ENCODE measurements around the gene SEBOX.

Gene SEBOX

DNA sequence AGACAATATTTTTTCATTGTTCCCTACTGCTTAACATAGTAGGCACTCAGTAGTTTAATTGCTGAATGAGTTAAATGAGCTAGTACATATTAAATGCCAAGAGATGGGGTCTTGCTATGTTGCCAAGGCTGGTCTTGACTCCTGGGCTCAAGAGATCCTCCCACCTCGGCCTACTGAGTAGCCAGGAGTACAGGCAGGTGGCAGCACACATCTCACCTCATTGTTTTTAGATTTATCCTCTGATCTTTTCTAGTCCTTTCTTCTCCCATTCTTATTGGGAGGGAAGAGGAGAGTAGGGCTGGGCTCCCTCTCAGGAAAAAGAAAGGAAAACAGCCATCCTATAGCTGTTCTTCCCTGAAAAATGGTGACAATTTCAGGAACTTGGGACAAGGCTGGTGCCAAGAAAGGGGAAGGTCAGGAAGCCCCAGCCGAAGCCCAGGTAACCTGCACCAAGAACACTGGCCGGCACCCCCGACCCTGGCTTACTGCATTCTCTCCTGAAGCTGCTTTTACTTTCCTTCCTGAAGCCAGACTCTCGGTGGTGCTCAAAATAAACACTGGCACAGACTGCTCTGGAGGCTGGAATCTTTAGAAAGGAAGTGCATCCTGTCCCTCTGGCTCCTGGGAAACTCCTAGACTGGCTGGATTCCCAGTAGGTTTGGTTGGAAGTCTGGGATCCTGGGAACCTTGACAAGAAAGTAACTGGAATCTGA is 26.8 kb downstream of the SEBOX start:
- Histone ChIP-seq H3K27ac (ENCODE audit: extremely low read depth, low read depth, low read length) (no peak overlapping the region), H3K4me3 (ENCODE audit: low read depth, low read length) (no peak overlapping the region), H3K4me1 (ENCODE audit: control insufficient read depth, insufficient read depth, low read length) (peaks cover 14% of the 10 kb centered on the region), H3K9me3 (ENCODE audit: control insufficient read depth, insufficient read depth, low read depth, low read length) (no peaks in the 10 kb centered on the region), H3K36me3 (ENCODE audit: control insufficient read depth in 2 of 2, insufficient read depth in 1 of 2, low read length in 2 of 2) (peaks cover 5 to 42% of the 10 kb centered on the region in 2 experiments; a peak in 1 of 3 replicates)
- POLR2A ChIA-PET: interaction anchor here (1.0 to 1.6 kb wide), 3 partner anchors 9 to 19 kb away, joined by 3 to 8 read pairs (median 7); partner anchors contain the start of gene POLDIP2
- peak; percentile 57; the same call in 1 of the 2 replicates for TF ChIP-seq ZNF664 (tag by site-specific recombination; IDR thresholded peaks at IDR 0.05)
- no peak for TF ChIP-seq REPIN1 (tag by site-specific recombination; IDR thresholded peaks at IDR 0.05; ENCODE audit: low read depth)
- TF ChIP-seq, protein P1, sequence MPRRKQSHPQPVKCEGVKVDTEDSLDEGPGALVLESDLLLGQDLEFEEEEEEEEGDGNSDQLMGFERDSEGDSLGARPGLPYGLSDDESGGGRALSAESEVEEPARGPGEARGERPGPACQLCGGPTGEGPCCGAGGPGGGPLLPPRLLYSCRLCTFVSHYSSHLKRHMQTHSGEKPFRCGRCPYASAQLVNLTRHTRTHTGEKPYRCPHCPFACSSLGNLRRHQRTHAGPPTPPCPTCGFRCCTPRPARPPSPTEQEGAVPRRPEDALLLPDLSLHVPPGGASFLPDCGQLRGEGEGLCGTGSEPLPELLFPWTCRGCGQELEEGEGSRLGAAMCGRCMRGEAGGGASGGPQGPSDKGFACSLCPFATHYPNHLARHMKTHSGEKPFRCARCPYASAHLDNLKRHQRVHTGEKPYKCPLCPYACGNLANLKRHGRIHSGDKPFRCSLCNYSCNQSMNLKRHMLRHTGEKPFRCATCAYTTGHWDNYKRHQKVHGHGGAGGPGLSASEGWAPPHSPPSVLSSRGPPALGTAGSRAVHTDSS (tag by site-specific recombination; IDR thresholded peaks at IDR 0.05): no peak
- TF ChIP-seq ZNF544 (tag by site-specific recombination; IDR thresholded peaks at IDR 0.05): no peak
- TF ChIP-seq PRDM1 (tag by site-specific recombination; IDR thresholded peaks at IDR 0.05): 0 out of 2 replicates have a peak, but pooled peaks have one; percentile 19
- CTCF ChIA-PET: interaction anchor here (0.7 to 1.0 kb wide), 3 partner anchors 10 to 510 kb away, joined by 3 to 6 read pairs (median 3); no protein-coding TSS in a partner anchor

GRCh38 chr17:28335959-28336871 is 28.8 kb downstream of the SEBOX start:
- H3K4me3 ChIP-seq (ENCODE audit: low read depth, low read length): peak overlapping the region; percentile 87
- H3K4me1 ChIP-seq (ENCODE audit: control insufficient read depth, insufficient read depth, low read length): peaks cover 14% of the 10 kb centered on the region
- POLR2A ChIA-PET: interaction anchor here (0.6 to 3.1 kb wide), 36 partner anchors 10 to 1006 kb away, joined by 3 to 122 read pairs (median 4); partner anchors contain the start of genes LYRM9, NLK, PHF12 and PIGS
- H3K9me3 ChIP-seq (ENCODE audit: control insufficient read depth, insufficient read depth, low read depth, low read length): no peaks in the 10 kb centered on the region
- H3K27ac ChIP-seq (ENCODE audit: extremely low read depth, low read depth, low read length): peak overlapping the region; percentile 62
- peaks cover 0 to 33% of the 10 kb centered on the region in 2 experiments; a peak in 1 of 3 replicates for H3K36me3 ChIP-seq (ENCODE audit: control insufficient read depth in 2 of 2, insufficient read depth in 1 of 2, low read length in 2 of 2)
- CTCF ChIA-PET: interaction anchor here (0.5 to 2.3 kb wide), 15 partner anchors 9 to 691 kb away, joined by 3 to 15 read pairs (median 3); partner anchors contain the start of gene POLDIP2
- TF ChIP-seq ZBTB7A (tag by site-specific recombination; IDR thresholded peaks at IDR 0.05; ENCODE audit: low read depth) (no peak), ZNF510 (tag by site-specific recombination; IDR thresholded peaks at IDR 0.05; ENCODE audit: insufficient replicate concordance) (no peak), ZFP37 (tag by site-specific recombination; IDR thresholded peaks at IDR 0.05) (peak; percentile 26; the same call in 1 of the 2 replicates), ZNF280C (tag by site-specific recombination; IDR thresholded peaks at IDR 0.05) (no peak), ZBTB1 (tag by site-specific recombination; IDR thresholded peaks at IDR 0.05) (0 out of 2 replicates have a peak, but pooled peaks have one; percentile 31), MYNN (tag by site-specific recombination; IDR thresholded peaks at IDR 0.05; ENCODE audit: borderline replicate concordance) (peak; percentile 36; the same call in 1 of the 2 replicates), ZNF585B (tag by site-specific recombination; IDR thresholded peaks at IDR 0.05) (no peak), ZNF394 (tag by site-specific recombination; IDR thresholded peaks at IDR 0.05; ENCODE audit: borderline replicate concordance) (peak; percentile 48; the same call in 1 of the 2 replicates), BCL6B (tag by site-specific recombination; IDR thresholded peaks at IDR 0.05) (peak; percentile 70; the same call in 1 of the 2 replicates), ZNF302 (tag by site-specific recombination; IDR thresholded peaks at IDR 0.05; ENCODE audit: low read depth) (no peak), PRDM4 (tag by site-specific recombination; IDR thresholded peaks at IDR 0.05) (no peak), ZNF335 (tag by site-specific recombination; conservative IDR thresholded peaks at IDR 0.05) (peak; percentile 81)
- TF ChIP-seq, protein P2, sequence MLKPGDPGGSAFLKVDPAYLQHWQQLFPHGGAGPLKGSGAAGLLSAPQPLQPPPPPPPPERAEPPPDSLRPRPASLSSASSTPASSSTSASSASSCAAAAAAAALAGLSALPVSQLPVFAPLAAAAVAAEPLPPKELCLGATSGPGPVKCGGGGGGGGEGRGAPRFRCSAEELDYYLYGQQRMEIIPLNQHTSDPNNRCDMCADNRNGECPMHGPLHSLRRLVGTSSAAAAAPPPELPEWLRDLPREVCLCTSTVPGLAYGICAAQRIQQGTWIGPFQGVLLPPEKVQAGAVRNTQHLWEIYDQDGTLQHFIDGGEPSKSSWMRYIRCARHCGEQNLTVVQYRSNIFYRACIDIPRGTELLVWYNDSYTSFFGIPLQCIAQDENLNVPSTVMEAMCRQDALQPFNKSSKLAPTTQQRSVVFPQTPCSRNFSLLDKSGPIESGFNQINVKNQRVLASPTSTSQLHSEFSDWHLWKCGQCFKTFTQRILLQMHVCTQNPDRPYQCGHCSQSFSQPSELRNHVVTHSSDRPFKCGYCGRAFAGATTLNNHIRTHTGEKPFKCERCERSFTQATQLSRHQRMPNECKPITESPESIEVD (tag by site-specific recombination; IDR thresholded peaks at IDR 0.05): no peak
- TF ChIP-seq, protein P3, sequence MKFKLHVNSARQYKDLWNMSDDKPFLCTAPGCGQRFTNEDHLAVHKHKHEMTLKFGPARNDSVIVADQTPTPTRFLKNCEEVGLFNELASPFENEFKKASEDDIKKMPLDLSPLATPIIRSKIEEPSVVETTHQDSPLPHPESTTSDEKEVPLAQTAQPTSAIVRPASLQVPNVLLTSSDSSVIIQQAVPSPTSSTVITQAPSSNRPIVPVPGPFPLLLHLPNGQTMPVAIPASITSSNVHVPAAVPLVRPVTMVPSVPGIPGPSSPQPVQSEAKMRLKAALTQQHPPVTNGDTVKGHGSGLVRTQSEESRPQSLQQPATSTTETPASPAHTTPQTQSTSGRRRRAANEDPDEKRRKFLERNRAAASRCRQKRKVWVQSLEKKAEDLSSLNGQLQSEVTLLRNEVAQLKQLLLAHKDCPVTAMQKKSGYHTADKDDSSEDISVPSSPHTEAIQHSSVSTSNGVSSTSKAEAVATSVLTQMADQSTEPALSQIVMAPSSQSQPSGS (tag by site-specific recombination; IDR thresholded peaks at IDR 0.05; ENCODE audit: low read depth): peak; percentile 98

Data from HEK293 (cell line).